Activated T-helper 1 cell treated with anti-CD3 and anti-CD28 coated beads, Interleukin-2, amount 50 U/mL, for 16 hours (primary cell): Measurements from ENCODE around the gene KLF6.
"Not testable (repeated sequence)": the region's sequence is repeated elsewhere in the genome, so short reads cannot be mapped to it uniquely, and the experiment has no call there.

ENCODE experiments used
- DNase-seq, 2 donors: peaks; one replicate each; pipeline ENCODE4 v3.0.0-alpha.2; 2020; ENCODE audit warnings: low read depth in 1 of 2, low spot score in 1 of 2

The KLF6 gene

DNA sequence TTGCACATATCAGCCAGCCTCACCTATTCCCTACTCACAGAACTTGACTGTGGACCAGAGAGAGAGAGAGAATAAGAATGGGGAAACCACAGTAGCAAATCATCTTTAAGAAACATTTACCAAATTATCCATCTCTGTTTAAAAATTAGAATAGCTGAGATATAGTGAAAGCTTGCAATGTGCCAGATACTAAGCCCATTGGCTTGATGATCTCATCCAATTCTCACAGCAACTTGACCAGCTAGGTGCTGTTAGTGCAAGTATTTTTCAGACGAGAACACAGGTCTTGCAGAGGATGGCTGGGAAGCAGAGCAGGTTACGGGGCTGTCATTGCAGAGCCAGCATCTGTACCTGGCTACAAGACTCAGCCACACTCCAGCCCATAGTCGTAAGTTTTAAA, 50.9 kb downstream of the KLF6 start:
- no peak for DNase-seq

DNA sequence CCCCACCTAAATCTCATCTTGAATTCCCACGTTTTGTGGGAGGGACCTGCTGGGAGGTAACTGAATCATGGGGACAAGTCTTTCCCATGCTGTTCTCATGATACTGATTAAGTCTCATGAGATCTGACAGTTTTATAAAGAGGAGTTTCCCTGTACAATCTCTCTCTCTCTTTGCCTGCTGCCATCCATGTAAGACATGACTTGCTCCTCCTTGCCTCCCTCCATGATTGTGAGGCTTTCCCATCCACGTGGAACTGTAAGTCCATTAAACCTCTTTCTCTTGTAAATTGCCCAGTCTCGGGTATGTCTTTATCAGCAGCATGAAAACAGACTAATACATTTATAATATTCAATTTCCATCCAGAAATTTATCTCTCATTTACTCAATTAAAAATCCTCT, 52.8 kb downstream of the KLF6 start:
- not testable (repeated sequence) for DNase-seq

DNA sequence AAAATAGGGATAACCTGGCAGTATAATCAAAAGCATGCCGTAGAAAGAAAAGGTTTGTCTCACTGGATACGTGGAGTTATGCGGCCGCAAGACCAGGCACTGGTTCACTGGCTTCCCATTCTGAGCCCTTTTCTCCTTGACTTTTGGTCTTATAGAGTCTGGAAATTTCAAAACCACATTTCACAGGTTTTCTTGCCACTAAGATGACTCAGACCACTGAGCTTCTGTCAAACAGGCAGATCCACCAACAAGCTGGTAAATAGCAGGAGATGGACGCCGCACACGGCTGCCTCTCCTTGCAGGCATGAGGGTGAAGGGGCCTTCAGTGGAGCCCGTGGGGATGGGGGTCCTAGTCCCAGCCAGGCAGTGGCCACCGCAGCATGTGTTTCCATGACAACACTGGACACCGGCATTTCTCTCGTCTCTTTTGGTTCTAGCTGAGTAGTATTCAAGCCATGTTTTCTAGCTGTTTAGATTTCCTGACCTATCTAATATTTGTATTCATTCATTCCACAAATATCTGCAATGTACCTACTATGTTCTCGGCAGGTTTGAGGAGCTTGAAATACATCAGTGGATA, 55.5 kb downstream of the KLF6 start:
- DNase-seq, result no peak

DNA sequence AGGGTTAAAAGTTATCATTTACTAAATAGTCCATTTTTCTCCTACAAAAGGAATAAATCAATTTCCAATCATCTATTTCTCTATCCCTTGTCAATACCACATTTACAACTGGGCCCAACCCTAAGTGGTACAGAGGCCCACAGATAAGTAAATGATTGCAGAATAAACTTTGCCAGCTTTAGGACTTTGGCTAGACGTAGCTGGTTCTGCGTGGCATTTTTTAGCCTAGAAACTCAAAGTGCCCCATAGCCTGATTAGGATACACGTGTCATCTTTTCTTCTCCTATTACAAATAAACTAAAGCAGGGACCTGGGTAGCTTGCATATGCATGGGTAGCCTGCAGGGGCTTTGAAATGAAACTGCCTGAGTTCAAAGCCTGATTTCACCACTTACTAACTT, 56.4 kb downstream of the KLF6 start:
- DNase-seq, result no peak

DNA sequence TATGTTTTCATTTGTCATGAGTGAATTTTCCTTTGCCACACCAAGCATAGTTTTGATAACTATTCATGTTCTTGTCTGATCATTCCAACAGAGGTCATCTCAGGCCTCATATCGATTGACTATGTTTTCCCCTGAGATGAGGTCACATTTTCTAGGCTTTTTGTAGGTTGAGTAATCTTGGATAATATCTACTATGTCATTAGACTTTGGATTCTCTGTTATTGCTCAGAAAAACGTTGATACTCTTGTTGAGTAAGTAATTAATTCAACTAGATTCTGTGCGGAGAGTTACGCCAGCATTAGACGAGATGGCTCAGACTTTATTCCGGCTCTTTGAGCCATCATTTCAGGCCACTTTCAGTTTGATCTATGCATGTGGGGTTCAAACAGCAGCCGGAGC, 57.7 kb downstream of the KLF6 start:
- no peak for DNase-seq
